Right hindlimb (tissue), 1 donor: ENCODE results near the gene ABLIM1.

Experiments used
- DNase-seq: peaks from one replicate; pipeline ENCODE4 v3.0.0-alpha.2; 2018

ABLIM1 gene

GRCh38 chr10:114643158-114643557 lies 14.9 kb downstream of the ABLIM1 start:
- no peak for DNase-seq

DNA sequence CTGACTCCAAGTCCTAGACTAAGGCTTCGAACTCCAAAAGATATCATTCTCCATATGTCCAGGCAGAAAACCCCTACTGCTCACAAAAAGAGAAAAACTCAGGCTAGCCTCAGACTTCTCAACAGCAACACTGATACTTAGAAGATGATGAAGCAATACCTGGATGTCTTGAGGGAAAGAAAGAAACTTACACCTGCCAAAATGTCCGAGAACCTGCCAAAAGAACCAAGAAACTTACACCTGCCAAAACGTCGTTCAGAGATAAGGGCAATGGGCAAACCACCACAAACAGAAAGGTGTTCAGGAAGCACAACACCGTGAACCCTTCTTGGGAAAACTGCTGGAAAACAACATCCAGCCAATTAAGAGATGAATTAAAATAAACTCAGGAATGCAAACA lies 15.3 kb downstream of the ABLIM1 start:
- DNase-seq = no peak

DNA sequence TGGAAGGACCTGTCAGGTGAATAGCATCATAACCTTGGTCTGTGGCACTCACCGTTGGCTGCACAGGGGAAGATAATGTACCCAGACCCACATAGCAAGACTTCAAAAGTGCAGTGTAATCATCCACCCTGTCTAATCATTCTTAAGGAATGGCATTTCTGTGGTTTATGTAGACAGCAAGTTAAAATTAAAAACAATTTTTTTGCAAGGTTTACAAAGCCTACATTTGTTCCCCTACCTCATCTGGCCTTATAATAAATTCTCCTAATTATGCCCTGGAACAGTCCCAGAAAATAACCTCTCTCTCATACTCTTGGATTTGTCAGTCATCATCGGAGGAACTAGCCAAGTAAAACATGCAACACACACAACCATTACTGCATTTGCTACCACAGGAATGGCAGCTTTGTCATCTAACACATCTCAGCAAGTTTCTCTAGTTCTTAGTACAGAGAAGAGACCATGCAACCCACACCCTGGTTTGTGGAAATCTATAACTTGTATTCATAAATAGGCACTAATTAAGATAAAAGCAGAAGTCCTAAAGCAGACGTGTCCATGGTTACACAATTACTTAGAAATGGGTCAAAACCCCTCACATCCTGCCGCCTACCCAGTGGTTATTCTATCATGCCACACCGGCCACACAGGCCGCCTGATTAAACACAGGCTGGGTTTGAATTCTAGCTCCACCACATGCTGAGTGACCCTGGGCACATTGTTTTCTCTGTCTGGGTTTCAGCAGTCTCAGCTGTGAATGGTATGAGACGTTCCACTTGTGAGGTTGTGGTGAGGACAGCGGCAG lies 19.1 kb downstream of the ABLIM1 start:
- no peak for DNase-seq

DNA sequence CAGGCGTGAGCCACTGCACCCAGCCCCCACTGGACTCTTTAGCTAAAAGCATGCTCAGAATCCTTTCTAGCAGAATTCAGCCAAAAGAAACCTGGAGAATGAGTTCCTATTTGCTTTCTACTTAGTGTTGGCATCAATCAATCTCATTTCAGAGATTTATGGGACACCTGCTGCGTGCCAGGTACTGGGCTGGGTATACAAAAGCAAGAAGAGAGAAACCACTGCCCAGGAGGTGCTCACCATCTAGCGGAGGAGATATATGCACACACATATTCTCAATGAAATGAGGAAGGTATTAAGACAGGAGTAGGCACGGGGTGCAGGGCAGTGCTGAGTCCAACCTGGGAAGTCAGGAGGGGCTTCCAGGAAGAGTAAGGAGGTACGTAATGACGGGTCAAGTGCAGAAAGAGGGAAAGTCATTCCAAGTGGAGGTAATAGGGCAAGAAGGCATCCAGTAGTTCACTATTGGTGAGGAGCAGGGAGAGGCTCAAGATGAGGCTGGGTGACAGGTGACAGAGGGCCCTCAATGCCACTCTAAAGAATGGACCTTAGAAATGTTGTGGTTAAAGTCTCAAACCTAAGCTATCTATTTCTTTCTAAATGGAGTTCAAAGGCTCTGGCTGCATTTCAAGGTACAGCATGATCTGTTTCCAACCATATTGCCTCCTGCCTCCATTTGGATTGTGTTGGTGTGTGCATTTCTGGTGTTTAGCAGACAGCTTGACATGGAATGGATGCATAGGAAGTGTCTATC lies 22.1 kb downstream of the ABLIM1 start:
- no peak for DNase-seq

- DNase-seq = no peak
Measured at GRCh38 chr10:114635101-114635500, 23.0 kb downstream of the ABLIM1 start.

- DNase-seq = peak; percentile 88
Measured at GRCh38 chr10:114634609-114634979, 23.5 kb downstream of the ABLIM1 start.

- peak; percentile 84 for DNase-seq
Measured at GRCh38 chr10:114632869-114633715, 25.0 kb downstream of the ABLIM1 start.

GRCh38 chr10:114631666-114632417 lies 26.2 kb downstream of the ABLIM1 start:
- DNase-seq = peak; percentile 86

DNA sequence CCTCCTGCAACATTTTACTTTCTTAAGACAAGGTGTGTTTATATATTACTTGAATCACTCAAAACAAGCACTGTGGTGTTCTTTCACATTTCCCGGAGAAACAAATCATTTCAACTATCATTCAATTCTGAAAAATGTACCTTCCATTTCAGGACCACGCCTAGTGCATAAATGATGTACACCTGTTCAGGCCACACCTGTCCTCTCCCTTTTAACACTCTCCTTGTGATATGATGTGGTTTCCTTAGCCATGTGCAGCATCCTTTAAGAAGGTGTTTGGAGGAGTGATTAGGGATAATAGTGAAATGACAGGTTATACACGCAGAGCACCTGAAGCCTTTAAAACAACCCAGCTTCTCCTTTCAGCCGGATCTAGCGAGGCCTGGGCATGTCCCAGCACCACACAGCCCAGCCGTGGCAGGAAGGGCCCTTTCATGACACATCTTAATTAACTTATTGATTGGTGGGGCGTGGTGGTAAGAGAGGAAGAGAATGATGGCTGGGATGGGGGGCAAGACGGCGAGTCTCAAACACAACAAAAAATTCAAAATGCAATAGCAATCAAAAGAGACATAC lies 26.9 kb downstream of the ABLIM1 start:
- no peak for DNase-seq

DNA sequence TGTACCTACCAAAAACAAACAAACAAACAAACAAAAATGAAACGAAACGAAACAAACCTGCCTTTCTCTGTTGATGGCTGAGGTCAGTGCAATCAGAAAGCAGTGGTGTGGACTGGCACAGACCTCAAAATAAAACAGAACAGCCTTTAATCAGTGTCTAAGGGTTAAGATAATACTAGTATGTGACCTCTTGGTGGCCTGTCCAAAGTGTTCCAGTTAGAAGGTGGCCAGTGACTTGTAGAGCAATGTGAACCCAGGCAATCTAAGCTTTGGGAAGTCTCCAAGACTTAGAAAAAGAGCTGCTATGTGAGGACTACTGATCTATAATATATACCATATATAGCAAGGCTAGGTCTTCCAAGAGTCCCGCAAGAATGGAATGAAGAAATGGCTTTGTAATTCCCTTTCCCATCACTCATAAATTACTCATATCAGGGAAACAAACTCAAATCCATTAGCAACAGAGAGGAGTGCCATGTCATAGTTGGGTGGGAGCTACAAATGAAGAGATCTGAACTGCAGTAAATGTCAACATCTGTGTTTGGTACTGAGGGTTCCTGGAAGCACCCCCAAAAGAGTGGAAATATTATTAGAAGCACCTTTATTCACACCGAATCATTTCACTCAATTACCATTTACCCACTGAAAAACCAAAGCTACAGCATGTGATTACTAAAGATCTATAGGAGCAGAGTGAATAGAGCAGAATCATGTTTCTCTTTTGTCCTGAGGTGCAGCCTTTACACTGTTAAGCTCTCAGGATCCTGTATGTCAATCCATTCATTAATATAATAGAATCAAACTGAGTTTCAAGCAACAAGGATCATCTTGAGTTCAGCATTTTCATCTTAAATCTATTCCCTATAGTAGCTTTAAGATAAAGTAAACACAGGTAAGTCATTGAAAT lies 28.0 kb downstream of the ABLIM1 start:
- DNase-seq = no peak

DNA sequence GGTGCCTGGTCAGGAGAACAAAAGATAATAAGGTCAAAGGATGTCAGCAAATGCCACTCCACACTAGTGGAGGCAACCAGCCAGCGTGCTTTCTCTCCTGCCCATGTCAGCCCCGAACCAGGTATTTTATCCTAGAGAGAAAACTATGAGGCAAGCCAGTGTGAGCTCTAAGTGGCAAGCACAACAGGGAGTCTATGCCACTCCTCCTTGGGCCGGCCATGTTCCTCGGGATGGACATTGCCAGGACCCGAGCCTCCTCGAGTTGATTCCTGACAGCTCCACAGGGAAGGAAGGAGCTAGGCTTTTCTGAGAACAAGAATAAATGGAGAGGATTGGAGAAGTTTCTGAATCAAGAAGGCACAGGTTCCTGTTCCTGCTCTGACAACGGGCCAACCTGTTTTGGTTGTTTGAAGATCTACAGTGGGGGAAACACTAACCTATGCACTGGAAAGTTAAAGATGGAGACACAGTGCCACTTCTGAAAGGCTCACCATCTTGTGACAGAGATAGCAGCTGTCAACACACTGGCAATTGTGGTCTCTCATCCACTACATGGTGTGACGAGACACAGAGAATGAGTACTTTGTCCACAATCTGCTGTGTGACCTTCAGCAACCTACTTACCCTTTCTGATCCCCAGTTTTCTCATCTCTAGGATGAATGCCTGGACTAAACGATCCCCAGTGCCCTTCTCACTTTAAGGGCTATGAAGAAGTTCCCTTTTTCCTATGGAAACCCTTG lies 28.8 kb downstream of the ABLIM1 start:
- no peak for DNase-seq

DNA sequence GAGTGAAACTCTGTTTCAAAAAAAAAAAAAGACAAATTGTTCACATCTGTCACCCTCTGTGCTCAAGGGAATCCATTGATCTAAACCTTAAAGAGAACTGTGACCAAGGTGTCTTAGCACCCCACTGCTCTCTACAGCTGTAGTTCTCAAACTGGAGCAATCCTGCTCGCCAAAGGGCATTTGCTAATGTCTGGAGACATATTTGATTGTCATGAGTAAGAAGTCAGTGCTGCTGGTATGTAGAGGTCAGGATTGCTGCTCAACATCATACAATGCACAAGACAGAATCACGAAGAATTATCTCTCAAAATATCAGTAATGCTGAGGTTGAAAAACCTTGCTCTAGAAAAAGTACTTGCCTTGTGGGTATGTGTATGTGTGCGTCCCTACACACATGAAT lies 30.0 kb downstream of the ABLIM1 start:
- no peak for DNase-seq

DNA sequence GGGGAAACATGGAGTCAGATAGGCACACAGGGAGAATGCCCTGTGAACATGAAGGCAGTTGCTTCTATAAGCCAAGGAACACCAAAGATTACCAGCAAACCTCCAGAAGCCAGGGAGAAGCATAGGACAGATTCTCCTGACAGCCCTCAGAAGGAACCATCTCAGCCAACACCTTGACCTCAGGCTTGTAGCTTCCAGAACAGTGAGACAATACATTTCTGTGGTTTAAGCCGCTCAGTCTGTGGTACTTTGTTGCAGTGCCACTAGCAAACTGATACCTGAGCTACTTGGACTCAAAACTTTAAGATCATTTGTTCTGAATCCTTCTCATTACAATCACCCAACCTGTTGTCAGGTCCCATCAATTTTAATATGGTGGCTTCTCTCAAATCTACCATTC lies 31.2 kb downstream of the ABLIM1 start:
- no peak for DNase-seq

GRCh38 chr10:114624951-114625780 lies 32.9 kb downstream of the ABLIM1 start:
- DNase-seq = no peak

DNA sequence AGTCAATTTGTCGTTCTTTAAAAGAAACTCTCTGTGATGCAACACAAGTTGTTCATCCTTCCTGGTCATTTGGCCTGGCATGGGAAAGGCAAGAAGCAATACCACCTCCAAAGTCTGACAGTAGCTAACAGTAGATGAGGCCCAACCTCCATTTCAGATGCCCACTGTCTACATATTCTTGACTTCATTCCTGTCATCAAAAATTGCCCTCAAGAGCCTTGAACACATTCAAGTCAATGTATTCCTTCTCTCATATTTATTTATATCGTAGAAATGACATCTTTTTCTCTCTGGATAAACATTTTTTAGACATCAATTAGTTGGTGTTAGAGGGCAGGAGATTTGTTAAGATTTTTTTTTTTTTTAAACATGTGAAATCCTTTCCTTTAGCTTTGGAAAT lies 33.7 kb downstream of the ABLIM1 start:
- no peak for DNase-seq

DNA sequence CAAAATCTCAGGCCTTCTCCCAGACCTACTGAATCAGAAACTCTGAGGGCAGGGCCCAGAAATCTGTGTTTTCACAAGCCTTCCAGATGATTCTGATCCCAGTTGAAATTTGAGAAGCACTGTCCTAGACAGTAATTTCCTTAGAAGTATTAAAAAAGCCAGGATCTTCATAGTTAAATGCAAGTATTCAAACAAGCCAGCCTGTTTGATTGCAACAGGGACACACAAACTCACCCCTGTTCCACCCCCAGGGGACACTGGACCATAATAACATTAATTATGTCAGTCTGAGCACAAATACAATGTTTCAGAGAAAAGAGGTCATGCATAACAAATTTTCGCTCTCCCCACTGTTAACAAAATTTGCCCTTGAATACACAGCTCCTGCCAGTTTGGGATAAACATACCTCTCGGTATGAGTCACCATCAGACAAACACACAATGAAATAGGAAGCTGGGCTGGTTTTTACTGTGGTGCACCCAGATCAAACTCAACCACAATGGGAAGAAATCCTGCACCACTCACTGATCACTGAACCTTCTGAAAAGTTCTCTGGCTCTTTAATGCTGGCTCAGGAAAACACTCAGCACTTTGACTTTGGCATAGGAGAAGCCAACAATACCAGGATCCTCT lies 34.3 kb downstream of the ABLIM1 start:
- no peak for DNase-seq

GRCh38 chr10:114623155-114623554 lies 34.9 kb downstream of the ABLIM1 start:
- no peak for DNase-seq

DNA sequence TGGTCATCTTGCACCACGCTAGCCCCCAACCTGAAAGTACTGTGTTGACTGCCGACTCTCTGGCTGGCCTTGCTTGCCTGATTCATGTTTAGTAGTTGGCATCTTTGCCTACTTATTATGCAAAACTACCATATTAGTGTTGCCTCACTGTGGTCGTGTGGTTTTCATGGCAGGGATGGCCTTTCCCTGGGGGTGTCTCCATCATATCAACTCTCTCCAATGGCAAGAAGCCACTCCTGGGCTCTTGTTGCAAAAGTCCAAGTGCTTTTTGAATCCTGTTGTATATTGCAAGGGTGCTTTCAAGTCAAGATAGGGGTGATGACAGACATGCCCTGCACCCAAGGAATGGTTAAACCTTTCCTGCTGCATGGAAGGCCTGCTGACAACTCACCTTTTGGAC lies 39.4 kb downstream of the ABLIM1 start:
- no peak for DNase-seq

- no peak for DNase-seq
Measured at GRCh38 chr10:114616516-114616915, 41.6 kb downstream of the ABLIM1 start.
